GM12875 (cell line): ENCODE data around the gene GPR137B.

ENCODE experiments used
- H3K4me3 ChIP-seq: one replicate; pipeline ENCODE4 v1.5.1; 2011; ENCODE audit warnings: low read depth, low read length, control low read depth
- TF ChIP-seq, protein P1 (sequence below): IDR thresholded peaks from 2 replicates; pipeline ENCODE4 v1.5.1; 2011; ENCODE audit warnings: low read depth, mild to moderate bottlenecking, control low read depth, inconsistent platforms, low read length, moderate library complexity, borderline replicate concordance; ENCODE audit not compliant: insufficient read depth

GPR137B gene

GRCh38 chr1:236108027-236108648, 34.2 kb upstream of the GPR137B start:
- TF ChIP-seq, protein P1, sequence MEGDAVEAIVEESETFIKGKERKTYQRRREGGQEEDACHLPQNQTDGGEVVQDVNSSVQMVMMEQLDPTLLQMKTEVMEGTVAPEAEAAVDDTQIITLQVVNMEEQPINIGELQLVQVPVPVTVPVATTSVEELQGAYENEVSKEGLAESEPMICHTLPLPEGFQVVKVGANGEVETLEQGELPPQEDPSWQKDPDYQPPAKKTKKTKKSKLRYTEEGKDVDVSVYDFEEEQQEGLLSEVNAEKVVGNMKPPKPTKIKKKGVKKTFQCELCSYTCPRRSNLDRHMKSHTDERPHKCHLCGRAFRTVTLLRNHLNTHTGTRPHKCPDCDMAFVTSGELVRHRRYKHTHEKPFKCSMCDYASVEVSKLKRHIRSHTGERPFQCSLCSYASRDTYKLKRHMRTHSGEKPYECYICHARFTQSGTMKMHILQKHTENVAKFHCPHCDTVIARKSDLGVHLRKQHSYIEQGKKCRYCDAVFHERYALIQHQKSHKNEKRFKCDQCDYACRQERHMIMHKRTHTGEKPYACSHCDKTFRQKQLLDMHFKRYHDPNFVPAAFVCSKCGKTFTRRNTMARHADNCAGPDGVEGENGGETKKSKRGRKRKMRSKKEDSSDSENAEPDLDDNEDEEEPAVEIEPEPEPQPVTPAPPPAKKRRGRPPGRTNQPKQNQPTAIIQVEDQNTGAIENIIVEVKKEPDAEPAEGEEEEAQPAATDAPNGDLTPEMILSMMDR = no peak
- H3K4me3 ChIP-seq = no peak overlapping the region

- TF ChIP-seq, protein P1 = no peak
These were observed 32.2 kb upstream of the GPR137B start for GRCh38 chr1:236110137-236110536.

DNA sequence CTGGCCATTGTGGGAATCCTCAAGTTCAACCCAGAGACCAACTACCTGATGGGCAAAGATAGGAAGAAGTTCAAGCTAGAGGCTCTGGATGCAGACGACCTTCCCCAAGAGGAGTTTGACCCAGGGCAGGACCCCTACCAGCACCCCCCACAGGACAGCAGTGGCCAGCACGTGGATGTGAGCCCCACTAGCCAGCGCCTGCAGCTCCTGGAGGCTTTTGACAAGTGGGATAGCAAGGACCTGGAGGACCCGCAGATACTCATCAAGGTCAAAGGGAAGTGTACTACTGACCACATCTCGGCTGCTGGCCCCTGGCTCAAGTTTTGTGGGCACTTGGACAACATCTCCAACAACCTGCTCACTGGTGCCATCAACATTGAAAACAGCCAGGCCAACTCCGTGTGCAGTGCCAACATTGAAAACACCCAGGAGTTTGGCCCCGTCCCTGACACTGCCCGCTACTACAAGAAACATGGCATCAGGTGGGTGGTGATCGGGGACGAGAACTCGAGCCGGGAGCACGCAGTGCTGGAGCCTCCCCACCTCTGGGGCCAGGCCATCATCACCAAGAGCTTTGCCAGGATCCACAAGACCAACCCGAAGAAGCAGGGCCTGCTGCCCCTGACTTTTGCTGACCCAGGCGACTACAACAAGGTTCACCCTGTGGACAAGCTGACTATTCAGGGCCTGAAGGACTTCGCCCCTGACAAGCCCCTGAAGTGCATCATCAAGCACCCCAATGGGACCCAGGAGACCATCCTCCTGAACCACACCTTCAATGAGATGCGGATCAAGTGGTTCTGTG, 30.6 kb upstream of the GPR137B start:
- no peak overlapping the region for H3K4me3 ChIP-seq
- TF ChIP-seq, protein P1 = no peak

More at GRCh38 chr1:236110137-236110536, 32.2 kb upstream of the GPR137B start:
- no peak overlapping the region for H3K4me3 ChIP-seq

DNA sequence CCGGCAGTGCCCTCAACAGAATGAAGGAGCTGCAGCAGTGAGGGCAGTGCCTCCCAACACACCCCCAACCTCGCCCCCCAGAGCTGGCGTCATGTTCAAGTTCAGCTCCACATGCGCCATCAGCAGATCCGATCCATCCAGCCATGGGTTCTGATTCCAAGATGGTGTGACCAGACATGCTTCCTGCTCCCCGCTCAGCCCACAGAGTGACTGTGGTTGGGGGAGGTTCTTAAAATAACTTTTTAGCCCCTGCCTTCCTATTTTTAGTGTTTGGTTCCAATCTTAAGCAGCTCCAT, 30.1 kb upstream of the GPR137B start:
- TF ChIP-seq, protein P1 = no peak
- H3K4me3 ChIP-seq = no peak overlapping the region

GRCh38 chr1:236113324-236114032, 28.9 kb upstream of the GPR137B start:
- no peak overlapping the region for H3K4me3 ChIP-seq
- TF ChIP-seq, protein P1 = no peak

- TF ChIP-seq, protein P1 = no peak
- H3K4me3 ChIP-seq = no peak overlapping the region
These were observed 28.1 kb upstream of the GPR137B start for GRCh38 chr1:236114076-236114747.
